HG03095 (cell line): ENCODE results near the gene IFI6.
"Not testable (repeated sequence)": the region's sequence is repeated elsewhere in the genome, so short reads cannot be mapped to it uniquely, and the experiment has no call there.

Experiments used
- ATAC-seq: cut with Tn5 transposase; IDR thresholded peaks from one replicate; pipeline ENCODE4 v1.9.1; 2021; ENCODE audit warnings: moderate library complexity; ENCODE audit not compliant: unreplicated experiment

The IFI6 gene

GRCh38 chr1:27652111-27652864 is 19.7 kb downstream of the IFI6 start:
- ATAC-seq = no peak

GRCh38 chr1:27650539-27651175 is 21.3 kb downstream of the IFI6 start:
- no peak for ATAC-seq

GRCh38 chr1:27650171-27650538 is 21.8 kb downstream of the IFI6 start:
- no peak for ATAC-seq

GRCh38 chr1:27649306-27649635 is 22.7 kb downstream of the IFI6 start:
- no peak for ATAC-seq

- no peak for ATAC-seq
These were observed 23.2 kb downstream of the IFI6 start for GRCh38 chr1:27648602-27649305.

- no peak for ATAC-seq
These were observed 24.7 kb downstream of the IFI6 start for GRCh38 chr1:27647328-27647727.

GRCh38 chr1:27646676-27647075 is 25.3 kb downstream of the IFI6 start:
- no peak for ATAC-seq

GRCh38 chr1:27645071-27645415 is 26.9 kb downstream of the IFI6 start:
- ATAC-seq = no peak

- ATAC-seq = no peak
These were observed 27.5 kb downstream of the IFI6 start for GRCh38 chr1:27644369-27645070.

- no peak for ATAC-seq
These were observed 28.2 kb downstream of the IFI6 start for GRCh38 chr1:27643600-27644368.

GRCh38 chr1:27640514-27640913 is 31.5 kb downstream of the IFI6 start:
- not testable (repeated sequence) for ATAC-seq

- no peak for ATAC-seq
These were observed 33.2 kb downstream of the IFI6 start for GRCh38 chr1:27638805-27639204.

GRCh38 chr1:27638047-27638734 is 33.8 kb downstream of the IFI6 start:
- no peak for ATAC-seq

- ATAC-seq = no peak
These were observed 36.4 kb downstream of the IFI6 start for GRCh38 chr1:27635396-27636142.

GRCh38 chr1:27634985-27635367 is 37.0 kb downstream of the IFI6 start, which contains the start of gene FGR:
FGR (minus strand) TSS chr1:27635185; CDS start chr1:27623916, 11,269 bp downstream.
- ATAC-seq = no peak

- no peak for ATAC-seq
These were observed 37.6 kb downstream of the IFI6 start for GRCh38 chr1:27634177-27634984.

GRCh38 chr1:27633640-27634176 is 38.3 kb downstream of the IFI6 start:
- no peak for ATAC-seq

- ATAC-seq = no peak
These were observed 38.7 kb downstream of the IFI6 start for GRCh38 chr1:27633298-27633610.
